SK-N-SH treated with all-trans-retinoic acid at 6 μM for 48 hours (cell line): ENCODE data around the gene AKAP13.

Experiments used
- ATAC-seq: fragments of 200-7000 bp; cut with Tn5 transposase; 3 replicates; pipeline ENCODE4 v1.9.1; 2020; ENCODE audit warnings: mild to moderate bottlenecking, moderate library complexity
- ARNTL ChIP-seq: fragments of 450-650 bp; formaldehyde crosslinking; IDR thresholded peaks from 2 replicates; pipeline ENCODE4 v1.5.0; 2020; ENCODE audit warnings: low read depth, mild to moderate bottlenecking, moderate library complexity, borderline replicate concordance
- BACH2 ChIP-seq: fragments of 250-450 bp; sonication (Bioruptor Pico); IDR thresholded peaks from 2 replicates; pipeline ENCODE4 v1.9.0; 2021; ENCODE audit warnings: mild to moderate bottlenecking, borderline replicate concordance
- CSDC2 ChIP-seq: fragments of 250-450 bp; sonication (Bioruptor Pico); IDR thresholded peaks from 2 replicates; pipeline ENCODE4 v1.5.0; 2020; ENCODE audit warnings: mild to moderate bottlenecking, moderate library complexity
- GLIS3 ChIP-seq: fragments of 250-450 bp; sonication (Bioruptor Pico); IDR thresholded peaks from 2 replicates; pipeline ENCODE4 v1.5.0; 2020; ENCODE audit warnings: mild to moderate bottlenecking, moderate library complexity
- ISL1 ChIP-seq: fragments of 250-450 bp; sonication (Bioruptor Pico); IDR thresholded peaks from 2 replicates; pipeline ENCODE4 v2.1.2; 2022; ENCODE audit warnings: mild to moderate bottlenecking, moderate library complexity
- OSR1 ChIP-seq: fragments of 250-450 bp; sonication (Bioruptor Pico); IDR thresholded peaks from 2 replicates; pipeline ENCODE4 v1.8.0; 2022; ENCODE audit warnings: moderate library complexity, mild to moderate bottlenecking, inconsistent platforms
- PPARA ChIP-seq: fragments of 250-450 bp; sonication (Bioruptor Pico); IDR thresholded peaks from 2 replicates; pipeline ENCODE4 v1.5.0; 2020; ENCODE audit warnings: mild to moderate bottlenecking, borderline replicate concordance
- RARB ChIP-seq: fragments of 250-450 bp; sonication (Bioruptor Pico); IDR thresholded peaks from 2 replicates; pipeline ENCODE4 v1.8.0; 2021; ENCODE audit warnings: mild to moderate bottlenecking, moderate library complexity
- SNAI2 ChIP-seq: fragments of 250-450 bp; sonication (Bioruptor Pico); IDR thresholded peaks from 2 replicates; pipeline ENCODE4 v1.5.0; 2020; ENCODE audit warnings: mild to moderate bottlenecking, moderate library complexity
- TCF4 ChIP-seq: fragments of 250-450 bp; sonication (Bioruptor Pico); IDR thresholded peaks from 2 replicates; pipeline ENCODE4 v1.8.0; 2021; ENCODE audit warnings: mild to moderate bottlenecking, moderate library complexity, borderline replicate concordance
- TOX ChIP-seq: fragments of 250-450 bp; sonication (Bioruptor Pico); IDR thresholded peaks from 2 replicates; pipeline ENCODE4 v1.8.0; 2021; ENCODE audit warnings: mild to moderate bottlenecking, moderate library complexity, borderline replicate concordance
- ZFP3 ChIP-seq: fragments of 250-450 bp; sonication (Bioruptor Pico); IDR thresholded peaks from 2 replicates; pipeline ENCODE4 v1.5.0; 2020; ENCODE audit warnings: mild to moderate bottlenecking, moderate library complexity
- ZNF565 ChIP-seq: fragments of 450-650 bp; formaldehyde crosslinking; conservative IDR thresholded peaks from 2 replicates; pipeline ENCODE4 v1.5.0; 2020; ENCODE audit warnings: low read depth, mild to moderate bottlenecking, moderate library complexity
- ZNF8 ChIP-seq: fragments of 450-650 bp; formaldehyde crosslinking; IDR thresholded peaks from 2 replicates; pipeline ENCODE4 v1.5.0; 2020; ENCODE audit warnings: mild to moderate bottlenecking, moderate library complexity
- TF ChIP-seq, protein P1 (sequence below): fragments of 250-450 bp; sonication (Bioruptor Pico); IDR thresholded peaks from 2 replicates; pipeline ENCODE4 v1.5.0; 2020; ENCODE audit warnings: mild to moderate bottlenecking, moderate library complexity
- TF ChIP-seq, protein P2 (sequence below): fragments of 250-450 bp; sonication (Bioruptor Pico); IDR thresholded peaks from 2 replicates; pipeline ENCODE4 v1.5.1; 2020; ENCODE audit warnings: low read depth, mild to moderate bottlenecking, moderate library complexity
- TF ChIP-seq, protein P3 (sequence below): fragments of 250-450 bp; sonication (Bioruptor Pico); IDR thresholded peaks from 2 replicates; pipeline ENCODE4 v1.5.1; 2021; ENCODE audit warnings: mild to moderate bottlenecking, moderate library complexity
- TF ChIP-seq, protein P4 (sequence below): fragments of 250-450 bp; sonication (Bioruptor Pico); IDR thresholded peaks from 2 replicates; pipeline ENCODE4 v1.8.0; 2020; ENCODE audit warnings: mild to moderate bottlenecking, moderate library complexity, borderline replicate concordance

Gene AKAP13

DNA sequence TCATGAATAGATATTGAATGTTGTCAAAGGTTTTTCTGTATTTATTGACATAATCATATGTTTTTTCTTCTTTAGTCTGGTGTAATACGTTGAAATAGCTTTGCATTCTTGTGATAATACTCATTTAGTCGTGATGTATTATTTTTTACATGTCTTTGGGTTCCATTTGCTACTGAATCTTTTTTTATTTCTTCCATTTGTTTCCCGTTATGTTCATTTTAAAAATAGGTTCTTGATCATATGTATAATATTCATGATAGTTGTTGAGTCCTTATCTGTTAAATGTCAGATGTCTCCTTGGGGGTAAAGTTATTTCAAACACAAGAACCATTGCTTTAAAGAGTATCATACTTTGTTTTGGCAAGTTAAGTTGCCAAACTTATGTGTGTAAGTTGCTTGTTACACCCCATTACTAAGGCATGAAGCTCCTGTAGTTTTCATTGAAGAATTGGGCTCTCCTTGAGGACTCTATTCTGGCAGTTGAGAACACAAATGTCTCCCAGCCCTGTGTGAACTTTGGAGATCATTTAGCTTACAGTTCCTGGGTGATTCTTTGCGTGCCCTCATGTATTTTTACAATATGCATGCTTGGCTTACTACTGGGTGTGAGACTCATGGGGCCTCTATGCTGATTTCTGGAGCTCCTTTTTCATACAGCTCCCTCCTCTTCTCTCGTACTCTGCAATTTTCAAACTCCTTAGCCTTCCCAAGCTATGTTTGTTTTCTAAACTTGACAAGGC lies 8.3 kb downstream of the AKAP13 start:
- ATAC-seq: no peak
- TF ChIP-seq ARNTL (CRISPR knock-in tag): no peak
- no peak for TF ChIP-seq ZNF8 (CRISPR knock-in tag)
- TF ChIP-seq PPARA (CRISPR knock-in tag): no peak
- no peak for TF ChIP-seq ZNF565 (CRISPR knock-in tag)
- no peak for TF ChIP-seq BACH2 (CRISPR knock-in tag)
- TF ChIP-seq, protein P1, sequence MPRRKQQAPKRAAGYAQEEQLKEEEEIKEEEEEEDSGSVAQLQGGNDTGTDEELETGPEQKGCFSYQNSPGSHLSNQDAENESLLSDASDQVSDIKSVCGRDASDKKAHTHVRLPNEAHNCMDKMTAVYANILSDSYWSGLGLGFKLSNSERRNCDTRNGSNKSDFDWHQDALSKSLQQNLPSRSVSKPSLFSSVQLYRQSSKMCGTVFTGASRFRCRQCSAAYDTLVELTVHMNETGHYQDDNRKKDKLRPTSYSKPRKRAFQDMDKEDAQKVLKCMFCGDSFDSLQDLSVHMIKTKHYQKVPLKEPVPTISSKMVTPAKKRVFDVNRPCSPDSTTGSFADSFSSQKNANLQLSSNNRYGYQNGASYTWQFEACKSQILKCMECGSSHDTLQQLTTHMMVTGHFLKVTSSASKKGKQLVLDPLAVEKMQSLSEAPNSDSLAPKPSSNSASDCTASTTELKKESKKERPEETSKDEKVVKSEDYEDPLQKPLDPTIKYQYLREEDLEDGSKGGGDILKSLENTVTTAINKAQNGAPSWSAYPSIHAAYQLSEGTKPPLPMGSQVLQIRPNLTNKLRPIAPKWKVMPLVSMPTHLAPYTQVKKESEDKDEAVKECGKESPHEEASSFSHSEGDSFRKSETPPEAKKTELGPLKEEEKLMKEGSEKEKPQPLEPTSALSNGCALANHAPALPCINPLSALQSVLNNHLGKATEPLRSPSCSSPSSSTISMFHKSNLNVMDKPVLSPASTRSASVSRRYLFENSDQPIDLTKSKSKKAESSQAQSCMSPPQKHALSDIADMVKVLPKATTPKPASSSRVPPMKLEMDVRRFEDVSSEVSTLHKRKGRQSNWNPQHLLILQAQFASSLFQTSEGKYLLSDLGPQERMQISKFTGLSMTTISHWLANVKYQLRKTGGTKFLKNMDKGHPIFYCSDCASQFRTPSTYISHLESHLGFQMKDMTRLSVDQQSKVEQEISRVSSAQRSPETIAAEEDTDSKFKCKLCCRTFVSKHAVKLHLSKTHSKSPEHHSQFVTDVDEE (CRISPR knock-in tag): no peak
- TF ChIP-seq TCF4 (CRISPR knock-in tag): no peak

DNA sequence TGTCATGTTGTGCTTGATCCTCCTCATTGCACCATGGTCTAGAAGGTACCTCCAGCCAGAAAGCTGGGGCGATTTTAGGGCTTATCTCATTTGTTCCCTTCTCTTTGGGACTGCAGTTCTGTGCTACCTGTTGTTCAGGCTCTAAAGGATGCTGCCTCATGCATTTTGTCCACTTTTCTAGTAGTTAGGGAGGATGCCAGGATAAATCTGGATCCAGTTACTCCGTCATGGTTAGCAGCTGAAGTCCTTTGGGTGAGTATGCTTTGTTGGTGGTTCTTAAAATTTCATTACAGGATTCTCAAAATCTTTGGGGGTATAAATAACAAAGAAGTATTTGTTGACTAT lies 8.9 kb downstream of the AKAP13 start:
- no peak for TF ChIP-seq ARNTL (CRISPR knock-in tag)
- TF ChIP-seq, protein P2, sequence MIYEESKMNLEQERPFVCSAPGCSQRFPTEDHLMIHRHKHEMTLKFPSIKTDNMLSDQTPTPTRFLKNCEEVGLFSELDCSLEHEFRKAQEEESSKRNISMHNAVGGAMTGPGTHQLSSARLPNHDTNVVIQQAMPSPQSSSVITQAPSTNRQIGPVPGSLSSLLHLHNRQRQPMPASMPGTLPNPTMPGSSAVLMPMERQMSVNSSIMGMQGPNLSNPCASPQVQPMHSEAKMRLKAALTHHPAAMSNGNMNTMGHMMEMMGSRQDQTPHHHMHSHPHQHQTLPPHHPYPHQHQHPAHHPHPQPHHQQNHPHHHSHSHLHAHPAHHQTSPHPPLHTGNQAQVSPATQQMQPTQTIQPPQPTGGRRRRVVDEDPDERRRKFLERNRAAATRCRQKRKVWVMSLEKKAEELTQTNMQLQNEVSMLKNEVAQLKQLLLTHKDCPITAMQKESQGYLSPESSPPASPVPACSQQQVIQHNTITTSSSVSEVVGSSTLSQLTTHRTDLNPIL: no peak
- TF ChIP-seq CSDC2 (CRISPR knock-in tag): no peak
- TF ChIP-seq, protein P3, sequence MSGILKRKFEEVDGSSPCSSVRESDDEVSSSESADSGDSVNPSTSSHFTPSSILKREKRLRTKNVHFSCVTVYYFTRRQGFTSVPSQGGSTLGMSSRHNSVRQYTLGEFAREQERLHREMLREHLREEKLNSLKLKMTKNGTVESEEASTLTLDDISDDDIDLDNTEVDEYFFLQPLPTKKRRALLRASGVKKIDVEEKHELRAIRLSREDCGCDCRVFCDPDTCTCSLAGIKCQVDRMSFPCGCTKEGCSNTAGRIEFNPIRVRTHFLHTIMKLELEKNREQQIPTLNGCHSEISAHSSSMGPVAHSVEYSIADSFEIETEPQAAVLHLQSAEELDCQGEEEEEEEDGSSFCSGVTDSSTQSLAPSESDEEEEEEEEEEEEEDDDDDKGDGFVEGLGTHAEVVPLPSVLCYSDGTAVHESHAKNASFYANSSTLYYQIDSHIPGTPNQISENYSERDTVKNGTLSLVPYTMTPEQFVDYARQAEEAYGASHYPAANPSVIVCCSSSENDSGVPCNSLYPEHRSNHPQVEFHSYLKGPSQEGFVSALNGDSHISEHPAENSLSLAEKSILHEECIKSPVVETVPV (CRISPR knock-in tag): no peak
- TF ChIP-seq ZNF8 (CRISPR knock-in tag): no peak
- TF ChIP-seq ISL1 (CRISPR knock-in tag): no peak
- TF ChIP-seq TOX: no peak
- TF ChIP-seq, protein P1 (CRISPR knock-in tag): no peak
- no peak for ATAC-seq

DNA sequence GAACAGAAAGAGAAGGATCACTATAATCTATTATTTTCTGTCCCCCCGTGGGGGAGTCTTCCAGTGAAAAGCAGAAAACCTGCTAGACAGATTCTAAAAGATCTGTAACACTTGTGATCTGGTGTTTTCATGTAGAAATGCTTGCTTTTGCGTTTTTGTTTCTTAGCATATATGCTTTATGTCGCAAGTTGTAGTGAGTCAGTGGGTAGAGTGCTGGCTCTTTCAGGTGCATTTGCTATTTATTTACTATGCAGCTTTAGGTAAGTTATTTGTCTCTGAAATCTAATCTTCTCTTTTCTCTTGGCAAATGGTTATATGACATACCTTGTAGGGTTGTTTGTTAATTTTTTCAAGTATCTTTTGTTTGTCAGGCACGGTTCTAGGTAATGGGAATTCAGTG lies 9.4 kb downstream of the AKAP13 start:
- TF ChIP-seq OSR1 (CRISPR knock-in tag) (no peak), RARB (CRISPR knock-in tag) (no peak), BACH2 (CRISPR knock-in tag) (no peak), GLIS3 (CRISPR knock-in tag) (no peak)
- TF ChIP-seq, protein P4, sequence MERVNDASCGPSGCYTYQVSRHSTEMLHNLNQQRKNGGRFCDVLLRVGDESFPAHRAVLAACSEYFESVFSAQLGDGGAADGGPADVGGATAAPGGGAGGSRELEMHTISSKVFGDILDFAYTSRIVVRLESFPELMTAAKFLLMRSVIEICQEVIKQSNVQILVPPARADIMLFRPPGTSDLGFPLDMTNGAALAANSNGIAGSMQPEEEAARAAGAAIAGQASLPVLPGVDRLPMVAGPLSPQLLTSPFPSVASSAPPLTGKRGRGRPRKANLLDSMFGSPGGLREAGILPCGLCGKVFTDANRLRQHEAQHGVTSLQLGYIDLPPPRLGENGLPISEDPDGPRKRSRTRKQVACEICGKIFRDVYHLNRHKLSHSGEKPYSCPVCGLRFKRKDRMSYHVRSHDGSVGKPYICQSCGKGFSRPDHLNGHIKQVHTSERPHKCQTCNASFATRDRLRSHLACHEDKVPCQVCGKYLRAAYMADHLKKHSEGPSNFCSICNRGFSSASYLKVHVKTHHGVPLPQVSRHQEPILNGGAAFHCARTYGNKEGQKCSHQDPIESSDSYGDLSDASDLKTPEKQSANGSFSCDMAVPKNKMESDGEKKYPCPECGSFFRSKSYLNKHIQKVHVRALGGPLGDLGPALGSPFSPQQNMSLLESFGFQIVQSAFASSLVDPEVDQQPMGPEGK (CRISPR knock-in tag): no peak
- no peak for ATAC-seq

DNA sequence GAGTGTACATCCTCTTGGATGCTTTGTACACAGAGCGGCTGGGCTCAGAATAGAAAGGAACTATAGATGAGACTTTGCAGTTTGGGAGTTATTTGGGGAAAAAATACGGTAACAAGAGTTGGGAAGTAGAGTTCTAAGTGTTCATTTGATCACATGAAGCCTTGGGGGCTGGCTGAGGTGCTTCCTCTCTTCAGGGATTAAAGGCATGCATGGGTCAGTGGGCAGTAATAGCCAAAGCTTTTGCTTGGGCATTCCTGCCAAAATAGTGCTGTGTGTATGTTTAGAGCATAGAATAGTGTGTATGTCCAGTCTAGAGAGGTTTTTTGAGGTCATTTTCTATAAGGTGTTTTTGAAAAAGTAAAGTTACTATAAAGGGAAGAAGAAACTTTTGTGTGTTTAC lies 12.8 kb downstream of the AKAP13 start:
- no peak for ATAC-seq
- TF ChIP-seq, protein P2: no peak
- TF ChIP-seq ARNTL (CRISPR knock-in tag) (no peak), TOX (no peak), OSR1 (CRISPR knock-in tag) (no peak), SNAI2 (CRISPR knock-in tag) (no peak), ZNF565 (CRISPR knock-in tag) (no peak), ZFP3 (CRISPR knock-in tag) (no peak), ZNF8 (CRISPR knock-in tag) (no peak)
- TF ChIP-seq, protein P3 (CRISPR knock-in tag): no peak
